Neutrophil (primary cell): Measurements from ENCODE around the gene POC5.

Experiments
- H3K27ac ChIP-seq: fragments of 200-600 bp; sonication (generic); 2 replicates; pipeline ENCODE4 v1.5.1; 2016; ENCODE audit warnings: mild to moderate bottlenecking, moderate library complexity
- H3K27me3 ChIP-seq: fragments of 200-600 bp; sonication (generic); 2 replicates; pipeline ENCODE4 v1.6.0; 2016; ENCODE audit warnings: mild to moderate bottlenecking
- H3K36me3 ChIP-seq: fragments of 200-600 bp; sonication (generic); 2 replicates; pipeline ENCODE4 v1.5.1; 2017
- H3K4me1 ChIP-seq, 2 experiments: fragments of 200-600 bp in 1 of 2; sonication (generic) in 1 of 2; 1 replicate in 1 of 2; 2 replicates in 1 of 2; pipeline versions ENCODE4 v1.5.1 to v1.6.1; 2013 to 2016; ENCODE audit warnings: low read depth in 1 of 2, low read length in 1 of 2, mild to moderate bottlenecking in 1 of 2, moderate library complexity in 1 of 2; ENCODE audit not compliant: control insufficient read depth in 1 of 2, insufficient read depth in 1 of 2
- H3K4me3 ChIP-seq, 2 experiments: fragments of 200-600 bp in 1 of 2; sonication (generic) in 1 of 2; 1 replicate in 1 of 2; 2 replicates in 1 of 2; pipeline ENCODE4 v1.5.1; 2013 to 2016; ENCODE audit warnings: low read depth in 1 of 2, low read length in 1 of 2, mild to moderate bottlenecking in 1 of 2, moderate library complexity in 1 of 2
- H3K9me3 ChIP-seq: fragments of 200-600 bp; sonication (generic); 2 replicates; pipeline ENCODE4 v1.5.1; 2016
- TF ChIP-seq, protein P1 (sequence below): fragments of 200-600 bp; sonication (generic); IDR thresholded peaks from 2 replicates; pipeline ENCODE4 v1.5.1; 2016; ENCODE audit warnings: antibody characterized with exemption

The POC5 gene, protein sequence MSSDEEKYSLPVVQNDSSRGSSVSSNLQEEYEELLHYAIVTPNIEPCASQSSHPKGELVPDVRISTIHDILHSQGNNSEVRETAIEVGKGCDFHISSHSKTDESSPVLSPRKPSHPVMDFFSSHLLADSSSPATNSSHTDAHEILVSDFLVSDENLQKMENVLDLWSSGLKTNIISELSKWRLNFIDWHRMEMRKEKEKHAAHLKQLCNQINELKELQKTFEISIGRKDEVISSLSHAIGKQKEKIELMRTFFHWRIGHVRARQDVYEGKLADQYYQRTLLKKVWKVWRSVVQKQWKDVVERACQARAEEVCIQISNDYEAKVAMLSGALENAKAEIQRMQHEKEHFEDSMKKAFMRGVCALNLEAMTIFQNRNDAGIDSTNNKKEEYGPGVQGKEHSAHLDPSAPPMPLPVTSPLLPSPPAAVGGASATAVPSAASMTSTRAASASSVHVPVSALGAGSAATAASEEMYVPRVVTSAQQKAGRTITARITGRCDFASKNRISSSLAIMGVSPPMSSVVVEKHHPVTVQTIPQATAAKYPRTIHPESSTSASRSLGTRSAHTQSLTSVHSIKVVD

DNA sequence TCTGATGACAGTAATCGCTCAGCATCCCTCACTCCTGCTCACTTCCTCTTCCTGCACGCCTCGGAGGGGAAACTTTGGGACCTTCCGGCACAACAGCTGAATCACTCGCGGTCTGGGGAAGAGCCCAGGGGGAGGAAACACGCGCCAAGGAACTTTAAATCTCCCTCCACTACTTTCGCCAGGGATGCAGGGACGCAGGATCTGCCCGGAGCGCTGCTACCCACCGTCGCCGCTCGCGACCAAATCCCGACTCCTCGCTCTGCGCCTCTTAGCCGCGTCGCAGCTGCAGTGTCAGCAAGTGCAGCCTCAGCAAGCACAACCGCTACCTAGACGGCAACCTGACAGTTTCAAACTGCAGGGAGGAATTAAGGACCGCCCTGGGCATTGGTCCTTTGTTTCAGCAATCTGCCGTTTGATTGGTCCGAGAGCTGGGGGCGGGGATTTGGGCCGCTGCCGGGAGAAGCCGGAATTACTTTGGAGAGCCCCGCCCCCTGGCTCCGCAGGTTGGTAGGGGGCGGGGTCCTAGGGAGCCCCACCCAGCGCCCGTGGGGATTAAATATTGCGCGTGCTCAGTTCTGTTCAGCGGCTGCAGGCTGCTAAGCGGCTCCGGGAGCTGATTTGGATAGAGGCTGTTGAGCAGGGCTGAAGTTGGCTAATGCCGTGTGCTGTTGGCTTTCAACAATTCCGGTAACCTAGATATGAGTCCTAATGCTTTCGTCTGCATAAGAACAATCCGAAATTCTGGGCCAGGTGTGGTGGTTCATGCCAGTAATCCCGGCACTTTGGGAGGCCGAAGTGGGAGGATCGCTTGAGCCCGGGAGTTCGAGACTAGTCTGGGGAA, at the start of gene POC5:
POC5 (minus strand) TSS at position 356 of the 841 bp plus-strand sequence. CDS start 4,500 bp downstream, outside the sequence.
- Histone ChIP-seq H3K27ac (peak within 1 kb of the TSS; percentile 93), H3K36me3 (no peaks in the 10 kb centered on the region), H3K4me3 (peak within 1 kb of the TSS; percentile 80 to 91), H3K4me1 (peaks cover 37 to 40% of the 10 kb centered on the region in 2 experiments), H3K27me3 (no peaks in the 10 kb centered on the region), H3K9me3 (no peaks in the 10 kb centered on the region)
- TF ChIP-seq, protein P1, sequence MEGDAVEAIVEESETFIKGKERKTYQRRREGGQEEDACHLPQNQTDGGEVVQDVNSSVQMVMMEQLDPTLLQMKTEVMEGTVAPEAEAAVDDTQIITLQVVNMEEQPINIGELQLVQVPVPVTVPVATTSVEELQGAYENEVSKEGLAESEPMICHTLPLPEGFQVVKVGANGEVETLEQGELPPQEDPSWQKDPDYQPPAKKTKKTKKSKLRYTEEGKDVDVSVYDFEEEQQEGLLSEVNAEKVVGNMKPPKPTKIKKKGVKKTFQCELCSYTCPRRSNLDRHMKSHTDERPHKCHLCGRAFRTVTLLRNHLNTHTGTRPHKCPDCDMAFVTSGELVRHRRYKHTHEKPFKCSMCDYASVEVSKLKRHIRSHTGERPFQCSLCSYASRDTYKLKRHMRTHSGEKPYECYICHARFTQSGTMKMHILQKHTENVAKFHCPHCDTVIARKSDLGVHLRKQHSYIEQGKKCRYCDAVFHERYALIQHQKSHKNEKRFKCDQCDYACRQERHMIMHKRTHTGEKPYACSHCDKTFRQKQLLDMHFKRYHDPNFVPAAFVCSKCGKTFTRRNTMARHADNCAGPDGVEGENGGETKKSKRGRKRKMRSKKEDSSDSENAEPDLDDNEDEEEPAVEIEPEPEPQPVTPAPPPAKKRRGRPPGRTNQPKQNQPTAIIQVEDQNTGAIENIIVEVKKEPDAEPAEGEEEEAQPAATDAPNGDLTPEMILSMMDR = peak; percentile 43

DNA sequence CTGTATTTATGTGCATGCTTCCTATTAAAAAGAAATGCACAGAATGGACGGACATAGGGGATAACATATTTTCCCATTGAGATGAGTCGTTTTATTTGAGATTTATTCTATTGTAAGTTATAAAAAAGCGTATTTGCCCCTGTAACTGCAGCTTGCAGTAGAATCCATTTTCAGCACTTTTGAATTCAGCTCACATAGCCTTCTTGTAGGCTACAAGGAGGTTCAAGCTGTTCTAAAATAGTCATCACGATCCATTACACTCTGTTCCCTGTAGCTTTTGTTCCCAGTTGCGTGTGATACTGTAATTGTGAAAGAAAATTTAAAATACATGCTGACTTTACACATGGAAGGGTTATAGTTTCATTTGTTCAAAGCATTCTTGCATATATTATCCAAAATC, 40.9 kb upstream of the POC5 start:
- TF ChIP-seq, protein P1 = no peak
- Histone ChIP-seq H3K27ac (no peak overlapping the region), H3K36me3 (no peaks in the 10 kb centered on the region)

DNA sequence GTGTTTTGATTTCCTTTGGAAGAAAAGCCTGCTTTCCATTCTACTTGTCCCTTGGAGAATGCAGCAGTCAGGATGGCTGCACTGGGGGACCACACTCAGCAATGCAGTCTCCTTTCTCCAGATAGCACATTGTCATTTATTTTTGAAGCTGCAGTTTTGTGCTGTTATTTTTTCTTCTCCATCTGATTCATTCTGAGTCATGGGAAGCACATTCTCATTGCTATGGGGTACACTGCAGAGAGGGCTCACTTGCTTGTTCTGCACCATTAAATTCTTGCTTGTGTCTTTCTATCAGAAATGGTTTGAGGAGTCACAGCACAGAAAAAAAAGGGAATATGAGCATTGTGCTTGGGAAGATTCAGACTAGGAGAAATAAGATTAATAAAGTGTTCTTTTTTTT, 39.7 kb upstream of the POC5 start:
- Histone ChIP-seq H3K27me3 (peaks cover 66% of the 10 kb centered on the region), H3K4me3 (no peak overlapping the region), H3K27ac (no peak overlapping the region), H3K4me1 (no peaks in the 10 kb centered on the region), H3K9me3 (no peaks in the 10 kb centered on the region), H3K36me3 (no peaks in the 10 kb centered on the region)
- TF ChIP-seq, protein P1 = no peak

More for the DNA sequence above, 40.9 kb upstream of the POC5 start:
- Histone ChIP-seq H3K27me3 (peaks cover 63% of the 10 kb centered on the region), H3K4me1 (no peaks in the 10 kb centered on the region), H3K4me3 (no peak overlapping the region), H3K9me3 (no peaks in the 10 kb centered on the region)

DNA sequence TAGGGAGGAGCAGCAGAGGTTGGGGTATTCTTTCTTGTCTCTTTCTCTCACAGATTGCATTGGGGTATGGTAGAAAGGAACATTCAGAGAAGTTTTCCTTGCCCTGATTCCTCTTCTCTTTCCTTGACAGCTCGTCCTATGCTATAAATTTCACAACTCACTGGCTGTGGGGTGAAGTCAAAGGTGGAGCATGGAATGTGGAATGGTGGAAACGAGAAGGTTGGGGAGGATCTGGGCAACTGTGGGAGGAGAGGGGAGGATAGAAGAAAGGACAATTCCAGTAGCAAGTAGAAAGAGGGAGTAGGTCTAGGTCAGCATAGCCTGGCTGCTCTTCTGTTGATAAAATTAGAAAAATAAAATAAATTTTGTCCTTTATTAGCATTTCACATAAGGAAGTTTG, 39.0 kb upstream of the POC5 start:
- Histone ChIP-seq H3K27ac (no peak overlapping the region), H3K9me3 (no peaks in the 10 kb centered on the region), H3K36me3 (no peaks in the 10 kb centered on the region), H3K27me3 (peaks cover 63% of the 10 kb centered on the region), H3K4me1 (no peaks in the 10 kb centered on the region), H3K4me3 (no peak overlapping the region)
- TF ChIP-seq, protein P1 = no peak

DNA sequence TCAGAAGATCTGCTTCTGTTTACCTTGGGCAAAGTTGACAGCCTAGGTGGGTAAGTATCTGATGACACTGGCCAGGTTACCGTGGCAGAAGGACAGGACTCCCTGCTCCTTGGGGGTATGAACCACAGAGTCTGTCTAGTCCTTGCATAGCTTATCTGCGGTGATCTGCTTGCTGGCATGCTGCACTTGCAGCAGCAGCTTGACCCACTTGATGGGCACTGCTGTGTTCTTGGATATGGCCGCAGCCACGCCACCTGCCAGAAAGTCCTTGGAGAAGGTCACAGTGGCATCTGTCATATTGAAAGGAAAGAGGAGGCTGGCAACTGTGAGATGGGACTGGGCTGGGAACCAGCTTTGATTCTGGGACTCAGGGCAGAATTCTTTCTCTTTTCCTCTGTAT, 35.9 kb upstream of the POC5 start:
- no peaks in the 10 kb centered on the region for H3K36me3 ChIP-seq
- peaks cover 51% of the 10 kb centered on the region for H3K27me3 ChIP-seq
- no peaks in the 10 kb centered on the region for H3K9me3 ChIP-seq
- no peak overlapping the region for H3K27ac ChIP-seq
- TF ChIP-seq, protein P1 = no peak
- no peaks in the 10 kb centered on the region for H3K4me1 ChIP-seq
- H3K4me3 ChIP-seq = no peak overlapping the region
